Osteocyte (in vitro differentiated cells): ENCODE data around the gene ANAPC5. TPM values are rescaled to one million over a fixed set of nuclear protein-coding genes. Genes with fewer than 3 reads are reported as not detected.

ENCODE experiments used
- DNase-seq: peaks from one replicate; pipeline ENCODE4 v3.0.0; 2021; ENCODE audit warnings: mixed read lengths; ENCODE audit not compliant: unreplicated experiment; ENCODE audit errors: extremely low spot score
- H3K27ac Mint-ChIP-seq: one replicate; pipeline ENCODE4 v1.8.0; 2021; ENCODE audit warnings: mild to moderate bottlenecking, mixed read lengths; ENCODE audit not compliant: unreplicated experiment
- H3K27me3 Mint-ChIP-seq: one replicate; pipeline ENCODE4 v1.8.0; 2021; ENCODE audit warnings: mixed read lengths; ENCODE audit not compliant: unreplicated experiment
- H3K36me3 Mint-ChIP-seq: one replicate; pipeline ENCODE4 v1.8.0; 2021; ENCODE audit warnings: mixed read lengths; ENCODE audit not compliant: unreplicated experiment
- H3K4me1 Mint-ChIP-seq: one replicate; pipeline ENCODE4 v1.8.0; 2021; ENCODE audit warnings: mixed read lengths; ENCODE audit not compliant: unreplicated experiment
- H3K4me3 Mint-ChIP-seq: one replicate; pipeline ENCODE4 v1.8.0; 2021; ENCODE audit warnings: mild to moderate bottlenecking, moderate library complexity, mixed read lengths; ENCODE audit not compliant: unreplicated experiment
- H3K9me3 Mint-ChIP-seq: one replicate; pipeline ENCODE4 v1.8.0; 2021; ENCODE audit warnings: mixed read lengths; ENCODE audit not compliant: unreplicated experiment
- CTCF ChIP-seq: fragments of 200-600 bp; sonication (generic); IDR thresholded peaks from 2 replicates; pipeline ENCODE4 v1.5.0; 2021; ENCODE audit warnings: antibody characterized with exemption, mild to moderate bottlenecking, moderate library complexity
- total RNA-seq: library from RNA; stranded (reverse); gene quantifications from 2 replicates; pipeline ENCODE4 v1.2.1, GENCODE V29; 2021

ANAPC5 gene
- total RNA-seq, 1 donor from 2014 or later, result 130 TPM

DNA sequence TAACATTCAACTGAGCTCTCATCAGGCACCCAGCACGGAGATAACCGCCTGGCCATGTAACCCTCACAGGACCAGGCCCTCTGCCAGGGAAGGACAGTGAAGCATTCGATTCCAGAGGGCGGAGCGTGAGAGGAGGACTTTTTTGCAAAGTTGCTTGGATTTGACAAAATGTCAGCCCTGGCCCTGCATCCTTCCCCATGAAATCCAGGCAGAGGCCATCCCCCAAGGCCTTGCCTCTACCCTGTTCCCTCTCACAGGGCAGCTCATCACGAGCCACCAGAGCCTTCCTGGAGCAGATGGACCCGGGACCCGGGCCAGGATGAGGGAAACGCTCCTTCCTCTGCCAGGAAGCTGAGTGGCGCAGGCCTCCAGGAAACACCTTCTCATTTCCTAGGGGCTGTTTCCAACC is 72.7 kb downstream of the ANAPC5 start:
- TF ChIP-seq CTCF, result no peak
- Mint-ChIP-seq H3K9me3 (no peaks in the 10 kb centered on the region), H3K36me3 (peaks cover 3% of the 10 kb centered on the region), H3K27ac (no peak overlapping the region), H3K4me3 (no peak overlapping the region), H3K27me3 (no peaks in the 10 kb centered on the region), H3K4me1 (peaks cover 6% of the 10 kb centered on the region)
- no peak for DNase-seq

DNA sequence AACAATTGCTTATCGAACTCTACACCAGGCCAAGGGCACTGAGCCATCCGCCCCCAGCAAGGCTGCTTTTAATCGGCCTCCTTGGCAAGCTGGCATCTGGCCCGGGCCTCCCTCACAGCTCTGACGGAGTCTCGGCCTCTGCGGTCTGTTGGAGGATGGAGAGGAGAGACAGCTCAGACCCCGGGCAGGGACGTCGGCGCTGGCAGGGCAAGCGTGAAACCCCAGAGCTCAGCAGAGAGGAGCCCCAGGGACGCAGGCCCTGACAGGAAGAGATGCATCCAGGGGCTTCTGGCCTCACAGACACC is 73.2 kb downstream of the ANAPC5 start:
- Mint-ChIP-seq H3K36me3 (peaks cover 3% of the 10 kb centered on the region), H3K4me3 (no peak overlapping the region), H3K4me1 (peaks cover 6% of the 10 kb centered on the region), H3K27ac (no peak overlapping the region), H3K9me3 (no peaks in the 10 kb centered on the region), H3K27me3 (no peaks in the 10 kb centered on the region)
- TF ChIP-seq CTCF, result no peak
- DNase-seq, result no peak

DNA sequence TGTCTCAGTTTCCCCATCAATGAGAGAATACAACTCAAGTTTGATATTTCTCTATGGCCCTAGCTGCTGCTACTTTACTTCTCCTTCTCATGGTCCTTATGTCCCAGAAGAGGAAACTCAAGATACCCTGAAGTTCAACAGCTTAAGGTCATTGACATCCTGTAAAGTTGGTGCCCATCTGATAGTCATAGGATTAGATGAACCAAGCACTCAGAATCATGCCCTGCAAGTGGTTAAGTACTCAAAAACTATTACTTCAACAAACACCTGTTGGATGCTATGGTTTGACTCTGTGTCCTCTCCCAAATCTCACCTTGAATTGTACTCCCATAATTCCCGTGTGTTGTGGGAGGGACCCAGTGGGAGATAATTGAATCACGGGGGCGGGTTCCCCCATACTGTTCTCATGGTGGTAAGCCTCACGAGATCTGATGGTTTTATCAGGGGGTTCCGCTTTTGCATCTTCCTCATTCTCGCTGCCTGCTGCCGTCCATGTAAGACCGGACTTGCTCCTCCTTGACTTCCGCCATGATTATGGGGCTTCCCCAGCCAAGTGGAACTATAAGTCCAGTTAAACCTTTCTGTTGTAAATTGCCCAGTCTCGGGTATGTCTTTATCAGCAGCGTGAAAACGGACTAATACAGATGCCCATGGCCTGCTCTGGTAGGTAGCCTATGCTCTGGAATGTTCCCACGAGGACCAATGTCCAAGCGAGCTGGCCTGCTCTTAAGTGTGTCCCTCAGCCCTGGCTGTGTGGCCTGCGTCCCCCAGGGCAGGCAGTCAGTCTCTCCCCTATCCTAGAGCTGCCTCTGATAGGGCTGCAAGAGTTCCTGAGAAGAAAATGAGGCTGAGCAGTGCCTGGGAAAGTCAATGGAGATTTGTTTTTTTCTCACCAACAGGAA is 73.8 kb downstream of the ANAPC5 start:
- peaks cover 6% of the 10 kb centered on the region for H3K4me1 Mint-ChIP-seq
- H3K9me3 Mint-ChIP-seq, result no peaks in the 10 kb centered on the region
- no peak for TF ChIP-seq CTCF
- no peaks in the 10 kb centered on the region for H3K27me3 Mint-ChIP-seq
- peaks cover 4% of the 10 kb centered on the region for H3K36me3 Mint-ChIP-seq
- no peak for DNase-seq
- no peak overlapping the region for H3K27ac Mint-ChIP-seq
- no peak overlapping the region for H3K4me3 Mint-ChIP-seq

DNA sequence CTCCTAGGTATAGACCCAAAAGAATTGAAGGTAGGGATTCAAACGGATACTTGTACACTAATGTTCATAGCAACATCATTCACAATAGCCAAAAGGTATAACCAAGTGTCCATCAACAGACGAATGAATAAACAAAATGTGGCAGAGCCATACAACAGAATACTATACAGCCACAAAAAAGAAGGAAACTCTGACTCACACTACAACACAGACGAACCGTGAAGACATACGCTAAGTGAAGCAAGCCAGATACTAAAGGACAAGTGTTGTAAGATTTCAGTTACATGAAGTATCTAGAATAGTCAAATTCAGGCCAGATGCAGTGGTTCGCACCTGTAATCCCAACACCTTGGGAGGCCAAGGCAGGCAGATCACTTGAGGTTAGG is 74.8 kb downstream of the ANAPC5 start:
- H3K27ac Mint-ChIP-seq, result no peak overlapping the region

More for the DNA sequence above, 74.8 kb downstream of the ANAPC5 start:
- H3K4me3 Mint-ChIP-seq, result no peak overlapping the region
- TF ChIP-seq CTCF, result no peak
- no peaks in the 10 kb centered on the region for H3K27me3 Mint-ChIP-seq
- no peaks in the 10 kb centered on the region for H3K9me3 Mint-ChIP-seq
- H3K36me3 Mint-ChIP-seq, result peaks cover 10% of the 10 kb centered on the region
- peaks cover 6% of the 10 kb centered on the region for H3K4me1 Mint-ChIP-seq
- DNase-seq, result no peak
